ENCODE data around the gene CSRP3.

DNA sequence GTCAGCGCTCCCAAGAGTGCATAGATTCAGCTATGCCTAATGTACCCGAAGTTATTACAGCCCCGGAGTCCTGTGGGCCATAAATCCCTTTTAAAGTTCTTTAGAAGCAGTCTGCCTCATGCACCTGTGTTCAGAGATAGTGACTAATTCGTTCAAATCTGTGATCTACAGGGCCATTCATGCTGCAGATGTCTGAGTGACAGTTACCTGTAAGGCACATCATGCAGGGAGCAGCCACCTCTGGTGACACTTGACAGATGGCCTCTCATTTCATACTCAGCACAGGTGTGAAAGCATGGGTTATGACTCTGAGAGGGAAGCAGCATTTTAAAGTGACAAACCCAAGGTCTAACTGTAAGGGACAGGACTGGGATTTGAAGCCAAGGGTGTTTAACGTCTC, 41.4 kb upstream of the CSRP3 start:
- TF ChIP-seq, protein P1, sequence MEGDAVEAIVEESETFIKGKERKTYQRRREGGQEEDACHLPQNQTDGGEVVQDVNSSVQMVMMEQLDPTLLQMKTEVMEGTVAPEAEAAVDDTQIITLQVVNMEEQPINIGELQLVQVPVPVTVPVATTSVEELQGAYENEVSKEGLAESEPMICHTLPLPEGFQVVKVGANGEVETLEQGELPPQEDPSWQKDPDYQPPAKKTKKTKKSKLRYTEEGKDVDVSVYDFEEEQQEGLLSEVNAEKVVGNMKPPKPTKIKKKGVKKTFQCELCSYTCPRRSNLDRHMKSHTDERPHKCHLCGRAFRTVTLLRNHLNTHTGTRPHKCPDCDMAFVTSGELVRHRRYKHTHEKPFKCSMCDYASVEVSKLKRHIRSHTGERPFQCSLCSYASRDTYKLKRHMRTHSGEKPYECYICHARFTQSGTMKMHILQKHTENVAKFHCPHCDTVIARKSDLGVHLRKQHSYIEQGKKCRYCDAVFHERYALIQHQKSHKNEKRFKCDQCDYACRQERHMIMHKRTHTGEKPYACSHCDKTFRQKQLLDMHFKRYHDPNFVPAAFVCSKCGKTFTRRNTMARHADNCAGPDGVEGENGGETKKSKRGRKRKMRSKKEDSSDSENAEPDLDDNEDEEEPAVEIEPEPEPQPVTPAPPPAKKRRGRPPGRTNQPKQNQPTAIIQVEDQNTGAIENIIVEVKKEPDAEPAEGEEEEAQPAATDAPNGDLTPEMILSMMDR (IDR thresholded peaks at IDR 0.05; ENCODE audit: insufficient read depth, low read length, poor library complexity, severe bottlenecking) = no peak
- TF ChIP-seq EZH2phosphoT487 (conservative IDR thresholded peaks at IDR 0.05; ENCODE audit: low read length) = no peak

Measured in SU-DHL-6 (cell line).